Measurements from ENCODE around the gene ITGB5.

DNA sequence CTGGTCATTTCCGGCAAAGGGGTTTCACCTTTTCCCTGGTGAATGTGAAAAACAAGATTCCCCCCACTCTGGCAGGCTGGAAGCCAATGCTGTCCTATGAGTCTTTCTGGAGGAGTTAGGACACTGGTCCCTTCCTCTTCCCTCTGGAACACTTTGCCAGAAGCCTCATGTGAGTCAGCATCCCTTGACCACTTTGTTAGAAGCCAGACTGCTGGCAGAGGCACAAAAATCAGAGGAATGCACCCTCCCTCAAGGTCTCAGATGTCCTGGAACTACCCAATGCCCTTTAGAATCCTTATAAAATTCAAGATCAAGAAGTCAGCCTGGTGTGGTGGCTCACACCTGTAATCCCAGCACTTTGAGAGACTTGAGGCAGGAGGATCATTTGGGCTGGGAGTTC, 26.6 kb downstream of the ITGB5 start:
- TF ChIP-seq, protein P1, sequence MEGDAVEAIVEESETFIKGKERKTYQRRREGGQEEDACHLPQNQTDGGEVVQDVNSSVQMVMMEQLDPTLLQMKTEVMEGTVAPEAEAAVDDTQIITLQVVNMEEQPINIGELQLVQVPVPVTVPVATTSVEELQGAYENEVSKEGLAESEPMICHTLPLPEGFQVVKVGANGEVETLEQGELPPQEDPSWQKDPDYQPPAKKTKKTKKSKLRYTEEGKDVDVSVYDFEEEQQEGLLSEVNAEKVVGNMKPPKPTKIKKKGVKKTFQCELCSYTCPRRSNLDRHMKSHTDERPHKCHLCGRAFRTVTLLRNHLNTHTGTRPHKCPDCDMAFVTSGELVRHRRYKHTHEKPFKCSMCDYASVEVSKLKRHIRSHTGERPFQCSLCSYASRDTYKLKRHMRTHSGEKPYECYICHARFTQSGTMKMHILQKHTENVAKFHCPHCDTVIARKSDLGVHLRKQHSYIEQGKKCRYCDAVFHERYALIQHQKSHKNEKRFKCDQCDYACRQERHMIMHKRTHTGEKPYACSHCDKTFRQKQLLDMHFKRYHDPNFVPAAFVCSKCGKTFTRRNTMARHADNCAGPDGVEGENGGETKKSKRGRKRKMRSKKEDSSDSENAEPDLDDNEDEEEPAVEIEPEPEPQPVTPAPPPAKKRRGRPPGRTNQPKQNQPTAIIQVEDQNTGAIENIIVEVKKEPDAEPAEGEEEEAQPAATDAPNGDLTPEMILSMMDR (IDR thresholded peaks at IDR 0.05; ENCODE audit: insufficient read depth, low read depth, low read length): no peak
- TF ChIP-seq EZH2 (IDR thresholded peaks at IDR 0.05; ENCODE audit: insufficient read depth, low read length): no peak
